DOHH2 (cell line): ENCODE results near the gene HCAR2.

ENCODE experiments used
- EZH2phosphoT487 ChIP-seq: fragments of 200-600 bp; sonication (generic); IDR thresholded peaks from 2 replicates; pipeline ENCODE4 v1.6.1; 2017; ENCODE audit warnings: borderline replicate concordance, mild to moderate bottlenecking, antibody characterized with exemption, low read length, moderate library complexity, mixed read lengths
- TF ChIP-seq, protein P1 (sequence below): fragments of 200-600 bp; sonication (generic); IDR thresholded peaks from one replicate; pipeline ENCODE4 v1.5.1; 2014; ENCODE audit warnings: antibody characterized with exemption, mild to moderate bottlenecking, low read depth, low read length; ENCODE audit not compliant: poor library complexity, severe bottlenecking

DNA sequence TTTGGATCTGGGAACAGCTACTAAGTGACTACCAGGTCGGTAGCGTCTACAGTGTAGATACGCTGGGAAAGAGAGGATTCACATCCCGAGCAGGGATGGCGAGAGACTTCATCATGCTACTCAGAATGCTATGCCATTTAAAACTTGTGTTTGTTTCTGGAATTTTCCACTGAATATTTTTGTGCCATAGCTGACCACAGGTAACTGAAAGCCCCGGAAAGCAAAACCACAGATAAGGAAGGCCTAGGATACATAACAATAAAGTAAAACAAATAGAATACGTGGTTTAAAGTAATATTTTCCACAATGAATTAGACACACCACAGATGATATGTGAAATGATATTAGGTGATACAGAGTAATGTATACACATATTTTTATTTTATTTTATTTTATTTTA is 35.4 kb upstream of the HCAR2 start:
- TF ChIP-seq, protein P1, sequence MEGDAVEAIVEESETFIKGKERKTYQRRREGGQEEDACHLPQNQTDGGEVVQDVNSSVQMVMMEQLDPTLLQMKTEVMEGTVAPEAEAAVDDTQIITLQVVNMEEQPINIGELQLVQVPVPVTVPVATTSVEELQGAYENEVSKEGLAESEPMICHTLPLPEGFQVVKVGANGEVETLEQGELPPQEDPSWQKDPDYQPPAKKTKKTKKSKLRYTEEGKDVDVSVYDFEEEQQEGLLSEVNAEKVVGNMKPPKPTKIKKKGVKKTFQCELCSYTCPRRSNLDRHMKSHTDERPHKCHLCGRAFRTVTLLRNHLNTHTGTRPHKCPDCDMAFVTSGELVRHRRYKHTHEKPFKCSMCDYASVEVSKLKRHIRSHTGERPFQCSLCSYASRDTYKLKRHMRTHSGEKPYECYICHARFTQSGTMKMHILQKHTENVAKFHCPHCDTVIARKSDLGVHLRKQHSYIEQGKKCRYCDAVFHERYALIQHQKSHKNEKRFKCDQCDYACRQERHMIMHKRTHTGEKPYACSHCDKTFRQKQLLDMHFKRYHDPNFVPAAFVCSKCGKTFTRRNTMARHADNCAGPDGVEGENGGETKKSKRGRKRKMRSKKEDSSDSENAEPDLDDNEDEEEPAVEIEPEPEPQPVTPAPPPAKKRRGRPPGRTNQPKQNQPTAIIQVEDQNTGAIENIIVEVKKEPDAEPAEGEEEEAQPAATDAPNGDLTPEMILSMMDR, result no peak
- no peak for TF ChIP-seq EZH2phosphoT487
